IPS-15b (cell line): Measurements from ENCODE around the gene CA14.
"Not testable (repeated sequence)": the region's sequence is repeated elsewhere in the genome, so short reads cannot be mapped to it uniquely, and the experiment has no call there.

ENCODE experiments used
- H3K27me3 ChIP-seq: one replicate; pipeline ENCODE4 v1.6.1; 2013; ENCODE audit warnings: low read length; ENCODE audit not compliant: control insufficient read depth, insufficient read depth
- H3K36me3 ChIP-seq: one replicate; pipeline ENCODE4 v1.6.1; 2013; ENCODE audit warnings: low read length; ENCODE audit not compliant: control insufficient read depth, insufficient read depth
- H3K4me1 ChIP-seq: one replicate; pipeline ENCODE4 v1.6.1; 2013; ENCODE audit warnings: mild to moderate bottlenecking, low read length; ENCODE audit not compliant: control insufficient read depth, insufficient read depth
- H3K4me3 ChIP-seq: one replicate; pipeline ENCODE4 v1.5.1; 2013; ENCODE audit warnings: low read depth, low read length
- H3K9ac ChIP-seq: one replicate; pipeline ENCODE4 v1.6.1; 2013; ENCODE audit warnings: low read depth, mild to moderate bottlenecking, low read length
- H3K9me3 ChIP-seq: one replicate; pipeline ENCODE4 v1.6.1; 2013; ENCODE audit warnings: mild to moderate bottlenecking, low read length; ENCODE audit not compliant: control insufficient read depth, insufficient read depth

Gene CA14

GRCh38 chr1:150288822-150289221 lies 31.2 kb downstream of the CA14 start:
- Histone ChIP-seq H3K27me3 (no peaks in the 10 kb centered on the region), H3K36me3 (peaks cover 10% of the 10 kb centered on the region), H3K4me3 (no peak overlapping the region), H3K9ac (no peak overlapping the region), H3K4me1 (no peaks in the 10 kb centered on the region), H3K9me3 (no peaks in the 10 kb centered on the region)

- Histone ChIP-seq H3K36me3 (peaks cover 18% of the 10 kb centered on the region), H3K4me3 (peak within 1 kb of the TSS; percentile 93), H3K4me1 (peaks cover 2% of the 10 kb centered on the region), H3K9ac (peak within 1 kb of the TSS; percentile 80), H3K27me3 (no peaks in the 10 kb centered on the region), H3K9me3 (no peaks in the 10 kb centered on the region)
Observed at GRCh38 chr1:150293433-150294253, 36.1 kb downstream of the CA14 start, which contains the start of gene MRPS21. Gene MRPS21 (plus strand): TSS chr1:150293861. CDS start chr1:150294367, 506 bp downstream.

GRCh38 chr1:150295476-150295875 lies 37.9 kb downstream of the CA14 start:
- H3K4me1 ChIP-seq, result peaks cover 2% of the 10 kb centered on the region
- H3K9ac ChIP-seq, result no peak overlapping the region
- H3K36me3 ChIP-seq, result peaks cover 18% of the 10 kb centered on the region
- H3K4me3 ChIP-seq, result no peak overlapping the region
- no peaks in the 10 kb centered on the region for H3K9me3 ChIP-seq
- no peaks in the 10 kb centered on the region for H3K27me3 ChIP-seq

- Histone ChIP-seq H3K4me1 (peaks cover 13% of the 10 kb centered on the region), H3K9ac (no peak overlapping the region), H3K4me3 (no peak overlapping the region), H3K9me3 (no peaks in the 10 kb centered on the region), H3K27me3 (no peaks in the 10 kb centered on the region), H3K36me3 (peaks cover 23% of the 10 kb centered on the region)
Observed at GRCh38 chr1:150299716-150300115, 42.1 kb downstream of the CA14 start.

GRCh38 chr1:150302338-150302737 lies 44.8 kb downstream of the CA14 start:
- no peak overlapping the region for H3K9ac ChIP-seq
- H3K9me3 ChIP-seq, result no peaks in the 10 kb centered on the region
- peaks cover 11% of the 10 kb centered on the region for H3K4me1 ChIP-seq
- peaks cover 12% of the 10 kb centered on the region for H3K36me3 ChIP-seq
- peak overlapping the region; percentile 22 for H3K4me3 ChIP-seq
- H3K27me3 ChIP-seq, result no peaks in the 10 kb centered on the region

- no peaks in the 10 kb centered on the region for H3K27me3 ChIP-seq
- H3K4me3 ChIP-seq, result peak overlapping the region; percentile 22
- peaks cover 14% of the 10 kb centered on the region for H3K36me3 ChIP-seq
- H3K4me1 ChIP-seq, result peaks cover 11% of the 10 kb centered on the region
- no peak overlapping the region for H3K9ac ChIP-seq
- no peaks in the 10 kb centered on the region for H3K9me3 ChIP-seq
Observed at GRCh38 chr1:150302902-150303301, 45.3 kb downstream of the CA14 start.

- not testable (repeated sequence) for H3K4me3 ChIP-seq, H3K9ac ChIP-seq
Observed at GRCh38 chr1:150308585-150308984, 51.0 kb downstream of the CA14 start.

GRCh38 chr1:150309758-150310508 lies 52.4 kb downstream of the CA14 start:
- H3K36me3 ChIP-seq, result peaks cover 12% of the 10 kb centered on the region
- H3K9me3 ChIP-seq, result no peaks in the 10 kb centered on the region
- H3K9ac ChIP-seq, result no peak overlapping the region
- no peaks in the 10 kb centered on the region for H3K4me1 ChIP-seq
- H3K27me3 ChIP-seq, result no peaks in the 10 kb centered on the region
- H3K4me3 ChIP-seq, result no peak overlapping the region

More at GRCh38 chr1:150308585-150308984, 51.0 kb downstream of the CA14 start:
- peaks cover 12% of the 10 kb centered on the region for H3K36me3 ChIP-seq
- H3K9me3 ChIP-seq, H3K4me1 ChIP-seq, H3K27me3 ChIP-seq: not testable (repeated sequence)

- Histone ChIP-seq H3K4me1 (no peaks in the 10 kb centered on the region), H3K4me3 (no peak overlapping the region), H3K27me3 (no peaks in the 10 kb centered on the region), H3K36me3 (peaks cover 12% of the 10 kb centered on the region), H3K9me3 (no peaks in the 10 kb centered on the region), H3K9ac (no peak overlapping the region)
Observed at GRCh38 chr1:150311762-150312161, 54.2 kb downstream of the CA14 start.
